GM18870 (cell line): ENCODE data around the gene ABHD17B.

Experiments
- ATAC-seq: cut with Tn5 transposase; IDR thresholded peaks from one replicate; pipeline ENCODE4 v1.9.1; 2021; ENCODE audit warnings: moderate library complexity; ENCODE audit not compliant: unreplicated experiment

Gene ABHD17B

GRCh38 chr9:71822935-71823334 is 88.1 kb downstream of the ABHD17B start:
- ATAC-seq, result no peak

GRCh38 chr9:71822456-71822855 is 88.5 kb downstream of the ABHD17B start:
- ATAC-seq, result no peak

- ATAC-seq, result no peak
These were observed 89.6 kb downstream of the ABHD17B start for GRCh38 chr9:71821405-71821804.

GRCh38 chr9:71820403-71820921 is 90.5 kb downstream of the ABHD17B start:
- ATAC-seq, result no peak

- no peak for ATAC-seq
These were observed 91.8 kb downstream of the ABHD17B start for GRCh38 chr9:71819115-71819739.

- no peak for ATAC-seq
These were observed 94.0 kb downstream of the ABHD17B start for GRCh38 chr9:71816916-71817451.
